ENCODE data around the gene MYL10.

DNA sequence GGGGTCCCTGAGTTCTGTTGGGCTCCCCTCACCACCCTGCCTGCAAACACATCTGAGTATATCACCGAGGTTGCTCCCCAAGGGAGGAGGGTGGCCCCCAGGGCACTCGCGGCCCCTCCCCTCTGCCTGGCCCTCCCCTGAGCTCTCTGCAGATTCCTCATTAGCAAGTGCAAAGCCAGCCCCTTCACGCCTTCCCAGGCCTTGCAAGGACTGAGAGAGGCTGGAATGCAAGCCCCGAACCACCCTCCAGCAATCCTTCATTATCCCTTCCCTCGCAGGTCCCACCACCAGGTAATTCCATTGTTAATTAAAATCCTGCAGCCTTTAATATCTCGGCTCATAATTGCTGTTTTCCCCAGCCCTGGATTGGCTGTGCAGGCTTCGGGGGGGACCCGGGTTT, 35.3 kb upstream of the MYL10 start:
- TF ChIP-seq POLR2AphosphoS5 (IDR thresholded peaks at IDR 0.05; ENCODE audit: low read length) (no peak), CREB1 (IDR thresholded peaks at IDR 0.05; ENCODE audit: low read depth) (no peak)
- TF ChIP-seq, protein P1, sequence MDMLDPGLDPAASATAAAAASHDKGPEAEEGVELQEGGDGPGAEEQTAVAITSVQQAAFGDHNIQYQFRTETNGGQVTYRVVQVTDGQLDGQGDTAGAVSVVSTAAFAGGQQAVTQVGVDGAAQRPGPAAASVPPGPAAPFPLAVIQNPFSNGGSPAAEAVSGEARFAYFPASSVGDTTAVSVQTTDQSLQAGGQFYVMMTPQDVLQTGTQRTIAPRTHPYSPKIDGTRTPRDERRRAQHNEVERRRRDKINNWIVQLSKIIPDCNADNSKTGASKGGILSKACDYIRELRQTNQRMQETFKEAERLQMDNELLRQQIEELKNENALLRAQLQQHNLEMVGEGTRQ (IDR thresholded peaks at IDR 0.05; ENCODE audit: borderline replicate concordance, low read depth, low read length) = no peak
